Stimulated activated naive CD8-positive, alpha-beta T cell treated with anti-CD3 and anti-CD28 coated beads, Interleukin-15, amount 100 ng/mL, for 72 hours (primary cell): Measurements from ENCODE around the gene SURF4.

Source experiments
- ATAC-seq: fragments of 150-1000 bp; cut with Tn5 transposase; 2 replicates; pipeline ENCODE4 v1.10.0; 2021; ENCODE audit warnings: mild to moderate bottlenecking, moderate library complexity
- DNase-seq, 2 donors: peaks; one replicate each; pipeline ENCODE4 v3.0.0; 2021 to 2022
- H3K27ac Mint-ChIP-seq, 2 donors: one replicate each; pipeline ENCODE4 v1.8.0; 2022; ENCODE audit warnings: mild to moderate bottlenecking in 2 of 2, mixed read lengths in 2 of 2, moderate library complexity in 2 of 2
- H3K27me3 Mint-ChIP-seq: one replicate; pipeline ENCODE4 v1.8.0; 2022; ENCODE audit warnings: mixed read lengths
- H3K4me1 Mint-ChIP-seq: one replicate; pipeline ENCODE4 v1.8.0; 2022; ENCODE audit warnings: mild to moderate bottlenecking, mixed read lengths
- H3K4me3 Mint-ChIP-seq, 2 donors: one replicate each; pipeline ENCODE4 v1.8.0; 2022; ENCODE audit warnings: mild to moderate bottlenecking in 2 of 2, mixed read lengths in 2 of 2, moderate library complexity in 1 of 2
- H3K9me3 Mint-ChIP-seq, 2 donors: one replicate each; pipeline ENCODE4 v1.8.0; 2022; ENCODE audit warnings: mixed read lengths in 2 of 2

SURF4 gene

GRCh38 chr9:133353548-133353947, 22.3 kb downstream of the SURF4 start:
- DNase-seq (no peak), ATAC-seq (no peak)
- no peaks in the 10 kb centered on the region for H3K27me3 Mint-ChIP-seq
- peaks cover 73% of the 10 kb centered on the region for H3K4me1 Mint-ChIP-seq
- H3K4me3 Mint-ChIP-seq = no peak overlapping the region
- H3K9me3 Mint-ChIP-seq = no peaks in the 10 kb centered on the region
- H3K27ac Mint-ChIP-seq = peak overlapping the region; percentile 2 to 28

GRCh38 chr9:133352635-133353340, 23.1 kb downstream of the SURF4 start:
- Mint-ChIP-seq H3K4me1 (peaks cover 67% of the 10 kb centered on the region), H3K4me3 (peak overlapping the region in 1 of 2 donors; percentile 36), H3K27me3 (no peaks in the 10 kb centered on the region), H3K27ac (peak overlapping the region in 1 of 2 donors; percentile 79), H3K9me3 (no peaks in the 10 kb centered on the region)
- no peak for ATAC-seq
- no peak for DNase-seq

DNA sequence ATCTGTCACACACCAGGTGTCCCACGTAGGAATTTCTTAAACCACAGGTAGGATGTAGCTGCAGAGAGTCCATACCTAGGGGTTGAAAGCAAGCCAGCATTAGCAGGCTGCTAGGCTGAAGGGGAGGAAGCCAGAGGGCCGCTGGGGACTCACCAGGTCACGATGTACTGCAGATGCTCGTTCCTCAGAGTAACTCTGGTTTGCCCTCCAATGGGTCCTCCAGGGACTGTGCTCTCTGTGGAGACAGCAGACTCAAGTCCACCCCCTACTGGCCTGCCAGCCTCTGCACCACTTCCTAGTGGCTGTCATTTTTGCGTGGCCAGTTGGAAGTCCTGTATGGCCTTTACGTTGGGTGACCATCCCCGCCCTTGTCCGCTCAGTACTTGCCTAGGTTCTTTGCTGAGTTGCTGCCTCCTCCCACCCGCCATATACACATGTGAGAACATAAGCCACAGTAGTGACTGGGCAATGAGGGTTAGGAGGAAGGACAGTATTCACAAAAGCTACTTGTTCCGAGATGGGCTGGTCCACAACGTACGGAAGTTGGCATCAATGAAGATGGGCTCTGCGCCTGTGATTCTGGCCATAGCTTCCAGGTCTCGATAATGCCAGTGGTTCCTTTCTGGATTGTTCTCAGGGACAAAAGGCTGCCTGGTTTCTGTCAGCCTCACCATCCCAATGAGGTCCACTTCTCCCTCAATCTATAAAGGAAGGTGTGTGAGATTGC, 23.8 kb downstream of the SURF4 start:
- Mint-ChIP-seq H3K4me1 (peaks cover 62% of the 10 kb centered on the region), H3K27me3 (no peaks in the 10 kb centered on the region), H3K9me3 (no peaks in the 10 kb centered on the region), H3K27ac (no peak overlapping the region), H3K4me3 (no peak overlapping the region)
- no peak for ATAC-seq
- peak in 1 of 2 donors; percentile 53 for DNase-seq

DNA sequence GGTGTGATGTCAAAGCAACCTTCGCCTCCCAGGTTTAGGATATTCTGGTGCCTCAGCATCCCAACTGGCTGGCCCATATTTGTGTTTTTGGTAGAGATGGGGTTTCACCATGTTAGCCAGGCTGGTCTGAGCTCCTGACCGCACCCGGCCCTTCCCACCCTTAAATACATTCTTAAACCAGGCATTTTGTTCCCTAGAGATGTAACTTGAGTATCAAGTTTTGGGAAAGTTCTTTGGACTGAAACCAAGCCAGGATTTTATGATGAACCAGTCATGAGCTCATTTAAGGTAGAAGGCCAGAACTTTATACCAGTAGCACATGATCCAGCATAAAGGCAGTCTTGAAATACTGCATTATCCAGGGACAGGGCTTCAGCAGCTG, 24.3 kb downstream of the SURF4 start:
- ATAC-seq (no peak), DNase-seq (no peak)
- Mint-ChIP-seq H3K27ac (no peak overlapping the region), H3K4me1 (peaks cover 65% of the 10 kb centered on the region), H3K27me3 (no peaks in the 10 kb centered on the region), H3K9me3 (no peaks in the 10 kb centered on the region), H3K4me3 (no peak overlapping the region)

DNA sequence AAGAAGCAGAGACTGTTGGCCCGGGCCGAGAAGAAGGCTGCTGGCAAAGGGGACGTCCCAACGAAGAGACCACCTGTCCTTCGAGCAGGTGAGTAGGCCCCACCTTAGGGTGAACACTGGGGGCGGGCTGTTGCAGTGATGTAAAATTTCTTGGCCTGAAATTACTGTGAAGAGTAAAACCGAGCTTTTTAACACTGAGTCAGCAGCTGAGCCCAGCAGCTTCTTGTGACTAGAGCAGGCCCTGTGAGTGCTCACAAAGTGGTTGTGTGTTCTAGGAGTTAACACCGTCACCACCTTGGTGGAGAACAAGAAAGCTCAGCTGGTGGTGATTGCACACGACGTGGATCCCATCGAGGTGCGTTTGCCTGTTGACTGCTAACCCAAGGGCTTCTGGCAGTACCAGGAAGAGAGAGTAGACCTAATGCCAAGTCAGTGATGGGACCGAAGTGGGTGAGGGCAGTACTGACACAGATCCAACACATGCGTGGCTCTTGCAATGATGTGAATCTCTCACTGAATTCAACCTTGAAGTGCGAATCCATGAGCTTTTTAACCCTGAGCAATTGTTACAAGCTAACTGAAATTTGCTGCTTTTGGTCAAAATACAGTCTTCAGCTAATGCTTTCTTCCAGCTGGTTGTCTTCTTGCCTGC, 25.8 kb downstream of the SURF4 start:
- peaks cover 69% of the 10 kb centered on the region for H3K4me1 Mint-ChIP-seq
- DNase-seq (no peak), ATAC-seq (no peak)
- no peaks in the 10 kb centered on the region for H3K9me3 Mint-ChIP-seq
- no peaks in the 10 kb centered on the region for H3K27me3 Mint-ChIP-seq
- peak overlapping the region; percentile 40 to 100 for H3K27ac Mint-ChIP-seq
- H3K4me3 Mint-ChIP-seq = peak overlapping the region; percentile 96 to 99

- Mint-ChIP-seq H3K27ac (peak overlapping the region; percentile 100), H3K27me3 (no peaks in the 10 kb centered on the region), H3K4me3 (peak overlapping the region; percentile 96 to 99), H3K4me1 (peaks cover 61% of the 10 kb centered on the region), H3K9me3 (no peaks in the 10 kb centered on the region)
- ATAC-seq = no peak
- DNase-seq = no peak
Observed at GRCh38 chr9:133348718-133349573, 26.9 kb downstream of the SURF4 start.

GRCh38 chr9:133347985-133348717, 27.7 kb downstream of the SURF4 start, which contains the start of the genes MED22 and RPL7A:
Gene MED22 (minus strand): TSS chr9:133348131. CDS start chr9:133346662, 1,469 bp downstream.
Gene RPL7A (plus strand): TSS chr9:133348218. CDS start chr9:133348244, 26 bp downstream.
- Mint-ChIP-seq H3K27ac (peak within 1 kb of the TSS; percentile 100), H3K4me1 (peaks cover 57% of the 10 kb centered on the region), H3K4me3 (peak within 1 kb of the TSS; percentile 96 to 99), H3K27me3 (no peaks in the 10 kb centered on the region), H3K9me3 (no peaks in the 10 kb centered on the region)
- DNase-seq (peak; percentile 91 to 95), ATAC-seq (peak; percentile 85)

GRCh38 chr9:133347515-133347984, 28.3 kb downstream of the SURF4 start:
- peak overlapping the region; percentile 96 to 99 for H3K4me3 Mint-ChIP-seq
- peak; percentile 70 for ATAC-seq
- H3K27me3 Mint-ChIP-seq = no peaks in the 10 kb centered on the region
- peaks cover 55% of the 10 kb centered on the region for H3K4me1 Mint-ChIP-seq
- peak; percentile 64 to 65 for DNase-seq
- H3K27ac Mint-ChIP-seq = peak overlapping the region; percentile 100
- no peaks in the 10 kb centered on the region for H3K9me3 Mint-ChIP-seq

DNA sequence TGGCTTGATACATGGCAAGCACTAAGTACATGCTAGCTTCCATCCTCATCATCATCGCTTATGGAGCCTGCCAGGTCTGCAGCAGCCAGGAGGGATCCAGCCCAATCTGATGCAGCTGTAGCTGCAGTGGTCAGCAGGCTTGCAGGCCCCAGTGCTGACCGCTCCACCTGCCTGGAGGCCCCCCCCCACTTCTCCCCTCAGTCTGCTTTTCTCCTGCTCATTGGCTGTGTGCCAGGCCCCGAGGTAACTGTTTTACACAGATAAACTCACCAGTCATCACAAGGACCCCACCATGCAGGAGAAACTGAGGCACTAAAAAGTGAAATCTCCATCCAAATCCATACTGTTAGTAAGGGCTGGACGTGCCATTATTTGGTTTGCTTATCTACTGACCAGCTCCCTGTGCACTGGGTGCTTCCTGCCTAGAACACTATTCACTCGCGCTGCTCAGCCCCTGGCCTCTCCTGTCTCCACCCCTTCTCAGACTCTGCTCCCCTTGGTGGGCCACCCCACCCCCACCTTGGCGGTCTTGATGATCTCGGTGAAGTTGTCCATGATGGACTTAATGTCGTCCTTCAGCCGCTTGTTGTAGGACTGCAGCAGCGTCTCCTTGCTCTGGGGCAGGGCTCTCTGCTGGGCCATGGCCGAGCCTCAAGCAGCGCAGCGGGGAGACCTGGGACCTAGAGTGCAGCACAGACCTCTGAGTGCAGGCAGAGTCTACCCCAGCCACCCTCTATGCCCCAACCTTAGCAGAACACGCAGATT, 29.7 kb downstream of the SURF4 start:
- Mint-ChIP-seq H3K4me1 (peaks cover 59% of the 10 kb centered on the region), H3K27me3 (no peaks in the 10 kb centered on the region)

GRCh38 chr9:133345596-133345995, 30.3 kb downstream of the SURF4 start:
- H3K9me3 Mint-ChIP-seq = no peaks in the 10 kb centered on the region
- no peak overlapping the region for H3K4me3 Mint-ChIP-seq
- DNase-seq (no peak), ATAC-seq (no peak)
- H3K27ac Mint-ChIP-seq = no peak overlapping the region
- peaks cover 62% of the 10 kb centered on the region for H3K4me1 Mint-ChIP-seq
- no peaks in the 10 kb centered on the region for H3K27me3 Mint-ChIP-seq

More for the DNA sequence above, 29.7 kb downstream of the SURF4 start:
- no peak for ATAC-seq
- Mint-ChIP-seq H3K9me3 (no peaks in the 10 kb centered on the region), H3K27ac (peak overlapping the region; percentile 91 to 92), H3K4me3 (peak overlapping the region; percentile 96 to 99)
- no peak for DNase-seq

GRCh38 chr9:133344979-133345378, 30.9 kb downstream of the SURF4 start:
- Mint-ChIP-seq H3K27ac (no peak overlapping the region), H3K9me3 (no peaks in the 10 kb centered on the region), H3K4me3 (no peak overlapping the region), H3K27me3 (no peaks in the 10 kb centered on the region), H3K4me1 (peaks cover 62% of the 10 kb centered on the region)
- ATAC-seq (no peak), DNase-seq (no peak)

- DNase-seq (no peak), ATAC-seq (no peak)
- Mint-ChIP-seq H3K4me3 (no peak overlapping the region), H3K9me3 (no peaks in the 10 kb centered on the region), H3K27ac (no peak overlapping the region), H3K4me1 (peaks cover 62% of the 10 kb centered on the region), H3K27me3 (no peaks in the 10 kb centered on the region)
Observed at GRCh38 chr9:133344071-133344470, 31.8 kb downstream of the SURF4 start.

GRCh38 chr9:133342570-133342969, 33.3 kb downstream of the SURF4 start:
- H3K27ac Mint-ChIP-seq = peak overlapping the region in 1 of 2 donors; percentile 76
- DNase-seq (no peak), ATAC-seq (no peak)
- H3K4me1 Mint-ChIP-seq = peaks cover 62% of the 10 kb centered on the region
- no peaks in the 10 kb centered on the region for H3K27me3 Mint-ChIP-seq
- no peak overlapping the region for H3K4me3 Mint-ChIP-seq
- H3K9me3 Mint-ChIP-seq = no peaks in the 10 kb centered on the region

DNA sequence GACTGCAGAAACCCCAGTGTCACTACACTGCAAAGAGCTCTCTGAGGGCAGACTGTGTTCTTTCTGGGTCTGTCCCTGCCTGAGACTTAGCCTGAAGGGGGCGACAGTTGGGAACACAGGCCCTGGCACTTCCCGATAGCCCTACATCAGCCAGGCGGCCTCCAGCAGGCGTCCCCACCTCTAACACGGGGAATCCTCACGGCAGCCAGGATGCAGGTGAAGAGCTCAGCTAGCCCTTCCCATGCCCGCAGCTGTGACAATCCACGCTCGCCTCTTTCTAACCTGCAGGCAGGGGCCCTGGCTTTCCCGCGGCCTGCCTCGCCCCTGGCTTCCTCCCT, 33.8 kb downstream of the SURF4 start:
- Mint-ChIP-seq H3K27ac (peak overlapping the region; percentile 61 to 76), H3K4me3 (no peak overlapping the region), H3K27me3 (no peaks in the 10 kb centered on the region), H3K4me1 (peaks cover 61% of the 10 kb centered on the region), H3K9me3 (no peaks in the 10 kb centered on the region)
- DNase-seq (no peak), ATAC-seq (no peak)
